GM11168 (cell line): ENCODE results near the gene BPGM.

ENCODE experiments used
- in situ Hi-C: fragments of 300-500 bp; cut with MboI; formaldehyde crosslinking; loops from one replicate; pipeline ENCODE4 v1.12.0; 2022; ENCODE audit warnings: low sequenced_read_pairs; ENCODE audit not compliant: unreplicated experiment

Gene BPGM

GRCh38 chr7:134708692-134709091 lies 62.0 kb downstream of the BPGM start:
- in situ Hi-C loops: loop anchor here (10.0 kb wide), 1 partner anchor 74 kb away; no protein-coding TSS in a partner anchor

DNA sequence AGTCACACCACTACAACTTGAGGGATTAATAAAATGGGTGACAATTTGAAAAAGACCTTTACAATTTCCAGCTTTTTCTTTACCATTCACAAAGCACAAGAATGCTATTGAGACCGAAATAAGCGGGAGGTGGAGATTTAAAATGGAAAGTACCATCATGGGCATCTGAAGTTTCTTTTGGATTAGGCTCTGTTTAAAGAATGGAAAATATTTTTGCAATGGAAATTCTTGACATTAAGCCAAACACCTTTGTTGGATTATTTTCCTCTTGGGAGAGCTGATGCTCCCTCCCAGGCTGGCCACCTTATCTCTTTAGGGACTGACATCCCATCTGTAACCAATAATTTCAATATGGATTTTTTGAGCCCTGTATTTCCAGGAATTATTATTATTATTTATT lies 62.5 kb downstream of the BPGM start:
- in situ Hi-C loops: loop anchor here (10.0 kb wide), 1 partner anchor 74 kb away; no protein-coding TSS in a partner anchor

GRCh38 chr7:134710511-134710853 lies 63.8 kb downstream of the BPGM start:
- in situ Hi-C loops: no loop called here

DNA sequence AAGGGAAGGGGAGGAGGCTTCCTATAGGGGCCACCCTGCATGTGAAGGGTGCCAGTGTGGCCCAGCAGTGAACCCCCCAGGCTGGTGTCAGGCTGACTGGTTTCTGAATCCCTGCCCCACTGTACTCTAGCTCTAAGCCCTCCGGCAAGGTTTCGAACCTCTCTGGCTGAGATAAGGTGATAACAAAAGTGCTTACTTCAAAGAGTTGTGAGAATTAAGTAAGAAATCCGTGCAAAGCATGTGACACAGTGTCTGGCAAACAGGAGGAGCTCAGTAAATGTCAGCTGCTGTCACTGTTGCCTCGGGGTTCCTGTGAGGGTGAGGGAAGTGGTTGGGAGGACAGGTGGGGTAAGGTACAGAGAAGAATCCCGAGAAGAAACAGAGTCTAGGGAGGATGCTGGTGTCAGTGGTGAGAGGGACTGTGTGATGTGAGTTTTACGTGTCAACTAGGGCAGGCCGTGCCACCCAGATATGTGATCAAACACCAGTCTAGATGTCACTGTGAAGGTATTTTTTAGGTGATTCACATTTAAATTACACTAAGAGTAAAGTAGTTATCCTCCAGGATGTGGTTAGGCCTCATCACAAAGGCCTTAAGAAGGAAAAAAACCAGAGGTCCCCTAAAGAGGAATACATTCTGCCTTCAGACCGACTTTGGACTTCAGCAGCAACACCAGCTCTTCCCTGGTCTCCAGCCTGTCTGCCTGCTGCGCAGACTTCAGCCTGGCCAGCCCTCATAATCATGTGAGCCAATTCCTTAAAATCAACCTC lies 64.4 kb downstream of the BPGM start:
- in situ Hi-C loops: no loop called here

GRCh38 chr7:134712196-134712595 lies 65.5 kb downstream of the BPGM start:
- in situ Hi-C loops: no loop called here

GRCh38 chr7:134714470-134715205 lies 68.0 kb downstream of the BPGM start:
- in situ Hi-C loops: no loop called here

DNA sequence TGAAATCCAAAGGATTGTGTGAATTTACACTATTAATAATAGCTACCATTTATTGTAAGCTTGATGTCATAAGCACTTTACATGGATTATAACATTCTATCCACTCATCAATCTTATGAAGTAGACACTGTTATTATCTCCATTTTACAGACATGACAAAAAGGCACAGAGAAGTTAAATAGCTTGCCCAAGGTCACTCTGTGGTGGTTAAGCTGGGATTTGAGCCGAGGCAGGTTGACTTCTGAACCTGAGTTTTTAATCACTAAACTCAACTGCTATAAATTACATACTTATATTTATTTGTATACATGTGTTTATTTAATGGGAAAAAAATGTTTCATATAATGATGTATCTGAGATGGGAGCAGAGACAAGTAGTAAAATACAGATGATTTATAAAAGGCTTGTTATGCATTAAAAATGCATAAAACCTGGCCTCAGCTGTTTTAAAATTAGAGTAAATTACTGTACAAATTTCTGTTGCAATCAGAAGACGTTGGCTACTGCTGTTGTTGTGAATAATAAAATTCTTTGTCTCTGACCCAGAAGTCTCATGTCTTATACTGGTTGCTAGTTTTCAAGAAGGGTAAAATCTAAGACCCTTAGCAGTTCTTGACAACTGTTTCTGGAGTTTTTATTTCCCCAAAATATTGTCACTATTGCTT lies 71.7 kb downstream of the BPGM start:
- in situ Hi-C loops: no loop called here

- in situ Hi-C loops: no loop called here
These were observed 73.7 kb downstream of the BPGM start for GRCh38 chr7:134720091-134720935.

DNA sequence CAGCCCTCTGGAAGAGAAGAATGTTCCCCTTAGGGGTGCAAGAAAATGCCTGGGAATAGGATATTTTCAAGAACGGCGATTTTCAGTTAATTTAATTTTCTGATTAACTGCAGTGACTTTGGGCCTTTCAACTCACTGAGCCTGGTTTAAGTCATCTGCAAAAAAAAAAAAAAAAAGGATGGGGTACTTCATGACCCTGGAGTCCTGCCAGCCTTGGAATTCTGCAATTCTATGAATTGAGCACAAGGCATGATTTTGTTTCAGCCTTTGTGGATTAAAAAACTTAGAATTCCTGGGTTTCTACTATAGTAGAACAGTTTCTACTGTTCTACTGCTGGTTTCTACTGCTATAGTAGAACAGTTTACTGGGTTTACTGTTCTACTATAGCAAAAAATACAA lies 74.5 kb downstream of the BPGM start:
- in situ Hi-C loops: no loop called here

- in situ Hi-C loops: no loop called here
These were observed 76.2 kb downstream of the BPGM start for GRCh38 chr7:134722786-134723322.

- in situ Hi-C loops: no loop called here
These were observed 77.2 kb downstream of the BPGM start for GRCh38 chr7:134723892-134724291.

- in situ Hi-C loops: loop anchor here (25.0 kb wide), 1 partner anchor 213 kb away; no protein-coding TSS in a partner anchor
These were observed 78.0 kb downstream of the BPGM start for GRCh38 chr7:134724606-134725005.

DNA sequence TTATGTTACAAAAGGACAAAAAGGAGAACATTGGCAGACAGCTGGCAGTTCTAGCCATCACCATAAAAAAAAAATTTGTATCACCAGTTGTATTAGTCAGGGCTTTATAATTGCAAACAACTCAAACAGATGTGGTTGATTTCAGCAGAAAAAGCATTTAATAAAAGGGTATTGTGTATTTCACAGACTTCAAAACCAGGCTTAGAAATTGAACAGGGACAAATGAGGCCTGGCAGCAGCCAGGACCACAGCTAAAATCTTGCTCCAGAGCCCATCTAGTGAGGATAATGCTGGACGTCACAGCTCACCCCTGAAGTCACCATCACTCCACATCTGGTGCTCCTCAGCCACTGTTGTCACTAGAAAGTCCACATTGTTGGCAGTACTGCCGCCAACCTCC lies 79.9 kb downstream of the BPGM start:
- in situ Hi-C loops: loop anchor here (25.0 kb wide), 1 partner anchor 211 kb away; no protein-coding TSS in a partner anchor

GRCh38 chr7:134727711-134728110 lies 81.1 kb downstream of the BPGM start:
- in situ Hi-C loops: loop anchor here (25.0 kb wide), 1 partner anchor 210 kb away; no protein-coding TSS in a partner anchor
